ENCODE measurements around the gene KANTR. TPM values are rescaled to one million over a fixed set of nuclear protein-coding genes. Genes with fewer than 3 reads are reported as not detected.

Gene KANTR
- total RNA-seq, 1 donor from 2014 or later: 35.8 TPM

- no peaks in the 10 kb centered on the region for H3K27me3 ChIP-seq
- H3K27ac ChIP-seq: peak overlapping the region; percentile 94
- TF ChIP-seq POLR2AphosphoS5 (IDR thresholded peaks at IDR 0.05; ENCODE audit: insufficient read depth in 1 of 2, low read depth in 1 of 2) (peak; percentile 64 to 88), CTCF (IDR thresholded peaks at IDR 0.05) (no peak), POLR2A (IDR thresholded peaks at IDR 0.05) (peak in 1 of 2 donors; percentile 10)
- H3K4me3 ChIP-seq: peak overlapping the region; percentile 36 to 40
- intact Hi-C loops (cut with DNase I): no loop called here
- peaks cover 0 to 8% of the 10 kb centered on the region in 2 donors for H3K36me3 ChIP-seq
- DNase-seq (ENCODE audit: extremely low spot score in 2 of 2): no peak
- H3K4me1 ChIP-seq: peaks cover 33% of the 10 kb centered on the region
- no peaks in the 10 kb centered on the region for H3K9me3 ChIP-seq
These were observed 5.6 kb upstream of the KANTR start for GRCh38 chrX:53088136-53088974.

GRCh38 chrX:53089224-53089842 is 4.6 kb upstream of the KANTR start:
- peak; percentile 53 to 72 (median 64) for TF ChIP-seq CTCF (IDR thresholded peaks at IDR 0.05)
- TF ChIP-seq POLR2AphosphoS5 (IDR thresholded peaks at IDR 0.05; ENCODE audit: insufficient read depth in 1 of 2, low read depth in 1 of 2): no peak
- DNase-seq (ENCODE audit: extremely low spot score in 2 of 2): peak in 1 of 2 donors; percentile 84
- Histone ChIP-seq H3K4me1 (peaks cover 23% of the 10 kb centered on the region), H3K36me3 (peaks cover 0 to 8% of the 10 kb centered on the region in 2 donors), H3K27me3 (no peaks in the 10 kb centered on the region), H3K4me3 (peak overlapping the region; percentile 36 to 40), H3K9me3 (no peaks in the 10 kb centered on the region), H3K27ac (peak overlapping the region; percentile 94)
- intact Hi-C loops (cut with DNase I): no loop called here

GRCh38 chrX:53089925-53090324 is 4.0 kb upstream of the KANTR start:
- Histone ChIP-seq H3K27me3 (no peaks in the 10 kb centered on the region), H3K4me3 (no peak overlapping the region), H3K9me3 (no peaks in the 10 kb centered on the region), H3K4me1 (peaks cover 24% of the 10 kb centered on the region), H3K27ac (no peak overlapping the region), H3K36me3 (peaks cover 0 to 2% of the 10 kb centered on the region in 2 donors)
- intact Hi-C loops (cut with DNase I): loop anchor here (5.0 kb wide), 1 partner anchor 93 kb away; no protein-coding TSS in a partner anchor
- TF ChIP-seq POLR2AphosphoS5 (IDR thresholded peaks at IDR 0.05; ENCODE audit: insufficient read depth in 1 of 2, low read depth in 1 of 2): no peak
- TF ChIP-seq CTCF (IDR thresholded peaks at IDR 0.05): no peak
- TF ChIP-seq POLR2A (IDR thresholded peaks at IDR 0.05): no peak
- no peak for DNase-seq (ENCODE audit: extremely low spot score in 2 of 2)

GRCh38 chrX:53091354-53091753 is 2.6 kb upstream of the KANTR start:
- intact Hi-C loops (cut with DNase I): loop anchor here (5.0 kb wide), 1 partner anchor 94 kb away; no protein-coding TSS in a partner anchor
- H3K9me3 ChIP-seq: no peaks in the 10 kb centered on the region
- no peak for TF ChIP-seq CTCF (IDR thresholded peaks at IDR 0.05)
- no peak overlapping the region for H3K4me3 ChIP-seq
- no peaks in the 10 kb centered on the region for H3K36me3 ChIP-seq
- H3K27me3 ChIP-seq: no peaks in the 10 kb centered on the region
- no peak for DNase-seq (ENCODE audit: extremely low spot score in 2 of 2)
- no peak overlapping the region for H3K27ac ChIP-seq
- peaks cover 24% of the 10 kb centered on the region for H3K4me1 ChIP-seq
